ENCODE measurements around the gene HMCN2.

HMCN2 gene

GRCh38 chr9:130266236-130267098 lies 907 bp downstream of the HMCN2 start:
- TF ChIP-seq CEBPB (IDR thresholded peaks at IDR 0.05) (no peak), TCF12 (IDR thresholded peaks at IDR 0.05; ENCODE audit: low read depth) (0 out of 2 replicates have a peak, but pooled peaks have one; percentile 9)

- TF ChIP-seq YY1 (IDR thresholded peaks at IDR 0.05; ENCODE audit: low read depth) = no peak
- no peak for TF ChIP-seq TCF12 (IDR thresholded peaks at IDR 0.05; ENCODE audit: low read depth)
- no peak for TF ChIP-seq RAD21 (IDR thresholded peaks at IDR 0.05; ENCODE audit: low read depth)
- no peak for TF ChIP-seq ZBTB7A (IDR thresholded peaks at IDR 0.05; ENCODE audit: low read depth)
- no peak for TF ChIP-seq EP300 (IDR thresholded peaks at IDR 0.05; ENCODE audit: borderline replicate concordance)
Measured at GRCh38 chr9:130267930-130268329, 2.4 kb downstream of the HMCN2 start.

- TF ChIP-seq TEAD4 (IDR thresholded peaks at IDR 0.05) (no peak), CEBPB (IDR thresholded peaks at IDR 0.05) (no peak), TCF12 (IDR thresholded peaks at IDR 0.05; ENCODE audit: low read depth) (peak; percentile 62; the same call in 1 of the 2 replicates), YY1 (IDR thresholded peaks at IDR 0.05; ENCODE audit: low read depth) (no peak), TAF1 (IDR thresholded peaks at IDR 0.05; ENCODE audit: low read depth) (no peak), NFIC (IDR thresholded peaks at IDR 0.05) (0 out of 2 replicates have a peak, but pooled peaks have one; percentile 64), EP300 (IDR thresholded peaks at IDR 0.05; ENCODE audit: borderline replicate concordance) (peak; percentile 12; the same call in 1 of the 2 replicates), RAD21 (IDR thresholded peaks at IDR 0.05; ENCODE audit: low read depth) (no peak), ZBTB7A (IDR thresholded peaks at IDR 0.05; ENCODE audit: low read depth) (0 out of 2 replicates have a peak, but pooled peaks have one; percentile 45), CREB1 (IDR thresholded peaks at IDR 0.05; ENCODE audit: low read depth) (no peak), USF1 (IDR thresholded peaks at IDR 0.05) (no peak), EGR1 (IDR thresholded peaks at IDR 0.05) (no peak), FOXM1 (IDR thresholded peaks at IDR 0.05; ENCODE audit: borderline replicate concordance, low read depth) (no peak), REST (IDR thresholded peaks at IDR 0.05; ENCODE audit: low read depth) (no peak)
- TF ChIP-seq, protein P1, sequence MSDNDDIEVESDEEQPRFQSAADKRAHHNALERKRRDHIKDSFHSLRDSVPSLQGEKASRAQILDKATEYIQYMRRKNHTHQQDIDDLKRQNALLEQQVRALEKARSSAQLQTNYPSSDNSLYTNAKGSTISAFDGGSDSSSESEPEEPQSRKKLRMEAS (IDR thresholded peaks at IDR 0.05) = 0 out of 2 replicates have a peak, but pooled peaks have one; percentile 16
Measured at GRCh38 chr9:130268521-130269211, 3.1 kb downstream of the HMCN2 start.

DNA sequence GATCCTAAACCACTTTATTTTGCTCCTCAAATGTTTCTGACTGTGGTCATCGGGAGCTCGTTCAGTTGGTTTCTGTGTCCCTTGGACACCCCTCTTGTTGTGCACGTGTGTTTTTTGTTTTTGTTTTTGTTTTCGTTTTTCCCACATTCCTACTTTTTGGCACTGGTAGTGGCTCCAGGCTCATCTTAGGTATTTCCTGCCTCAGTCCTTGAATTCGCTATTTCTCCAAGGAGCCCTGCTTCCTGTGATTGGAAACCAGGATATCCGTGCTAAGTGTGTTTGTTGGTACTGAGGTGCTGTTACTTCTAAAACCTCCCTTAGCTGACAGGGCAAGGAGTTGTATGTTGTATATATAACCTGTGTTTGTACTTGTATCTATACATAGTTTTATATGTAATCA lies 5.9 kb downstream of the HMCN2 start:
- no peak for TF ChIP-seq TEAD4 (IDR thresholded peaks at IDR 0.05)

GRCh38 chr9:130275156-130275555 lies 9.6 kb downstream of the HMCN2 start:
- TF ChIP-seq ZBTB7A (IDR thresholded peaks at IDR 0.05; ENCODE audit: low read depth) (no peak), NFIC (IDR thresholded peaks at IDR 0.05) (no peak), RAD21 (IDR thresholded peaks at IDR 0.05; ENCODE audit: low read depth) (no peak), CEBPB (IDR thresholded peaks at IDR 0.05) (no peak), YY1 (IDR thresholded peaks at IDR 0.05; ENCODE audit: low read depth) (no peak), CREB1 (IDR thresholded peaks at IDR 0.05; ENCODE audit: low read depth) (no peak), EGR1 (IDR thresholded peaks at IDR 0.05) (no peak), USF1 (IDR thresholded peaks at IDR 0.05) (no peak), EP300 (IDR thresholded peaks at IDR 0.05; ENCODE audit: borderline replicate concordance) (no peak), TAF1 (IDR thresholded peaks at IDR 0.05; ENCODE audit: low read depth) (no peak)
- TF ChIP-seq, protein P1 (IDR thresholded peaks at IDR 0.05) = no peak

- TF ChIP-seq ZBTB7A (IDR thresholded peaks at IDR 0.05; ENCODE audit: low read depth) = no peak
- no peak for TF ChIP-seq CREB1 (IDR thresholded peaks at IDR 0.05; ENCODE audit: low read depth)
- no peak for TF ChIP-seq REST (IDR thresholded peaks at IDR 0.05; ENCODE audit: low read depth)
- no peak for TF ChIP-seq TAF1 (IDR thresholded peaks at IDR 0.05; ENCODE audit: low read depth)
- TF ChIP-seq USF1 (IDR thresholded peaks at IDR 0.05) = no peak
- no peak for TF ChIP-seq RAD21 (IDR thresholded peaks at IDR 0.05; ENCODE audit: low read depth)
- no peak for TF ChIP-seq TEAD4 (IDR thresholded peaks at IDR 0.05)
- no peak for TF ChIP-seq FOXM1 (IDR thresholded peaks at IDR 0.05; ENCODE audit: borderline replicate concordance, low read depth)
- TF ChIP-seq EGR1 (IDR thresholded peaks at IDR 0.05) = no peak
- no peak for TF ChIP-seq CEBPB (IDR thresholded peaks at IDR 0.05)
- TF ChIP-seq, protein P1 (IDR thresholded peaks at IDR 0.05) = no peak
- TF ChIP-seq EP300 (IDR thresholded peaks at IDR 0.05; ENCODE audit: borderline replicate concordance) = no peak
- no peak for TF ChIP-seq NFIC (IDR thresholded peaks at IDR 0.05)
- TF ChIP-seq TCF12 (IDR thresholded peaks at IDR 0.05; ENCODE audit: low read depth) = no peak
- no peak for TF ChIP-seq YY1 (IDR thresholded peaks at IDR 0.05; ENCODE audit: low read depth)
Measured at GRCh38 chr9:130276121-130276520, 10.6 kb downstream of the HMCN2 start.
